GM23338 (cell line): ENCODE data around the gene HEATR1. TPM values are rescaled to one million over a fixed set of nuclear protein-coding genes. Genes with fewer than 3 reads are reported as not detected.
A peak's percentile ranks its signal among the peaks of the same experiment; 100 is the strongest.

ENCODE experiments used
- ATAC-seq: fragments of 200-7000 bp; cut with Tn5 transposase; 3 replicates; pipeline ENCODE4 v1.9.1; 2020
- DNase-seq: peaks from one replicate; pipeline ENCODE4 v3.0.0-alpha.2; 2015; ENCODE audit warnings: low spot score
- H2AFZ ChIP-seq: fragments of 200-600 bp; sonication (generic); 2 replicates; pipeline ENCODE4 v1.8.0; 2016; ENCODE audit warnings: antibody characterized with exemption, mild to moderate bottlenecking, moderate library complexity
- H3F3A ChIP-seq: fragments of 200-600 bp; sonication (generic); replicated peaks from 2 replicates; pipeline ENCODE4 v1.8.0; 2017; ENCODE audit warnings: antibody characterized with exemption, mixed run types, low read depth
- H3K27ac ChIP-seq: fragments of 200-600 bp; sonication (generic); 2 replicates; pipeline ENCODE4 v1.6.1; 2016; ENCODE audit warnings: low read depth
- H3K27me3 ChIP-seq: fragments of 200-600 bp; sonication (generic); 2 replicates; pipeline ENCODE4 v1.8.0; 2016; ENCODE audit warnings: mild to moderate bottlenecking, mixed run types, moderate library complexity; ENCODE audit not compliant: insufficient read depth
- H3K36me3 ChIP-seq: fragments of 200-600 bp; sonication (generic); 2 replicates; pipeline ENCODE4 v1.8.0; 2016; ENCODE audit warnings: mild to moderate bottlenecking; ENCODE audit not compliant: insufficient read depth
- H3K4me1 ChIP-seq: fragments of 200-600 bp; sonication (generic); 2 replicates; pipeline ENCODE4 v1.8.0; 2016; ENCODE audit warnings: mild to moderate bottlenecking, moderate library complexity; ENCODE audit not compliant: insufficient read depth
- H3K4me2 ChIP-seq: fragments of 200-600 bp; sonication (generic); 2 replicates; pipeline ENCODE4 v1.7.1; 2017; ENCODE audit warnings: mixed run types
- H3K4me3 ChIP-seq: fragments of 200-600 bp; sonication (generic); 2 replicates; pipeline ENCODE4 v1.6.1; 2016; ENCODE audit warnings: mixed run types
- H3K79me2 ChIP-seq: fragments of 200-600 bp; sonication (generic); replicated peaks from 2 replicates; pipeline ENCODE4 v1.8.0; 2017; ENCODE audit warnings: mild to moderate bottlenecking; ENCODE audit not compliant: insufficient read depth
- H3K9me2 ChIP-seq: fragments of 200-600 bp; sonication (generic); 2 replicates; pipeline ENCODE4 v1.8.0; 2017; ENCODE audit not compliant: insufficient read depth
- H4K20me1 ChIP-seq: fragments of 200-600 bp; sonication (generic); replicated peaks from 2 replicates; pipeline ENCODE4 v1.8.0; 2017; ENCODE audit warnings: mild to moderate bottlenecking; ENCODE audit not compliant: insufficient read depth
- H3K27ac Mint-ChIP-seq: 2 replicates; pipeline ENCODE4 v1.8.0; 2020; ENCODE audit warnings: inconsistent platforms, mild to moderate bottlenecking, moderate library complexity, mixed read lengths
- H3K27me3 Mint-ChIP-seq: 3 replicates; pipeline ENCODE4 v1.8.0; 2022; ENCODE audit warnings: low read depth, mild to moderate bottlenecking, moderate library complexity, mixed read lengths, inconsistent platforms; ENCODE audit not compliant: insufficient read depth, poor library complexity
- H3K36me3 Mint-ChIP-seq: 3 replicates; pipeline ENCODE4 v1.8.0; 2021; ENCODE audit warnings: low read depth, mild to moderate bottlenecking, inconsistent platforms, moderate library complexity, mixed read lengths
- H3K4me1 Mint-ChIP-seq: 3 replicates; pipeline ENCODE4 v1.8.0; 2020; ENCODE audit warnings: mild to moderate bottlenecking, inconsistent platforms, mixed read lengths
- H3K4me3 Mint-ChIP-seq: 3 replicates; pipeline ENCODE4 v1.8.0; 2021; ENCODE audit warnings: moderate library complexity, mild to moderate bottlenecking, inconsistent platforms, mixed read lengths
- H3K9me3 Mint-ChIP-seq: 3 replicates; pipeline ENCODE4 v1.8.0; 2020; ENCODE audit warnings: moderate library complexity, mild to moderate bottlenecking, inconsistent platforms, mixed read lengths
- CTCF ChIP-seq, 2 experiments: fragments of 200-600 bp in 1 of 2; sonication (generic) in 1 of 2; conservative IDR thresholded peaks; 2 replicates each; pipeline versions ENCODE4 v1.5.1 to v1.6.1; 2016 to 2017; ENCODE audit warnings: antibody characterized with exemption in 2 of 2, low read depth in 2 of 2, mild to moderate bottlenecking in 2 of 2, moderate library complexity in 1 of 2
- EZH2 ChIP-seq: fragments of 200-600 bp; sonication (generic); IDR thresholded peaks from one replicate; pipeline ENCODE4 v1.8.0; 2017; ENCODE audit warnings: antibody characterized with exemption, mild to moderate bottlenecking, low read depth; ENCODE audit not compliant: unreplicated experiment
- NANOG ChIP-seq: IDR thresholded peaks from 2 replicates; pipeline ENCODE4 v1.6.1; 2016; ENCODE audit warnings: antibody characterized with exemption, borderline replicate concordance
- POLR2AphosphoS5 ChIP-seq: IDR thresholded peaks from 2 replicates; pipeline ENCODE4 v1.6.1; 2016; ENCODE audit warnings: antibody characterized with exemption, low read depth
- REST ChIP-seq: IDR thresholded peaks from one replicate; pipeline ENCODE4 v1.6.1; 2018; ENCODE audit warnings: antibody characterized with exemption; ENCODE audit not compliant: unreplicated experiment
- STAT1 ChIP-seq: IDR thresholded peaks from one replicate; pipeline ENCODE4 v1.6.1; 2016; ENCODE audit warnings: antibody characterized with exemption; ENCODE audit not compliant: unreplicated experiment
- ZNF462 ChIP-seq: fragments of 250-450 bp; sonication (Bioruptor Pico); IDR thresholded peaks from 2 replicates; pipeline ENCODE4 v1.5.0; 2020; ENCODE audit warnings: mild to moderate bottlenecking, moderate library complexity
- polyA plus RNA-seq: library from polyadenylated mRNA; unstranded; fragments of >200 nt; fragmentation: Nextera tagmentation; extraction: Ambion mirVana; gene quantifications from 2 replicates; pipeline ENCODE4 v1.2.1, GENCODE V29; 2016
- total RNA-seq: library from RNA; depleted of rRNA; stranded (reverse); fragments of >200 nt; shearing (Covaris generic); gene quantifications from 2 replicates; pipeline ENCODE4 v1.2.3, GENCODE V29; 2014

HEATR1 gene
- total and polyA plus RNA-seq, 2 experiments from 2014 or later = 17.2 to 81.1 TPM

GRCh38 chr1:236642763-236643162, 38.4 kb upstream of the HEATR1 start:
- H3K27me3 Mint-ChIP-seq = peaks cover 4% of the 10 kb centered on the region
- no peak overlapping the region for H3K27ac Mint-ChIP-seq
- no peaks in the 10 kb centered on the region for H3K36me3 Mint-ChIP-seq
- no peaks in the 10 kb centered on the region for H3F3A ChIP-seq
- no peaks in the 10 kb centered on the region for H3K36me3 ChIP-seq
- no peaks in the 10 kb centered on the region for H3K4me1 ChIP-seq
- no peaks in the 10 kb centered on the region for H4K20me1 ChIP-seq
- H3K4me2 ChIP-seq = no peak overlapping the region
- no peaks in the 10 kb centered on the region for H3K4me1 Mint-ChIP-seq
- ATAC-seq (no peak; the same call in 2 of the 3 replicates), DNase-seq (peak; percentile 5)
- H3K9me3 Mint-ChIP-seq = no peaks in the 10 kb centered on the region
- no peak overlapping the region for H3K27ac ChIP-seq
- H2AFZ ChIP-seq = no peak overlapping the region
- no peaks in the 10 kb centered on the region for H3K9me2 ChIP-seq
- H3K27me3 ChIP-seq = no peaks in the 10 kb centered on the region
- TF ChIP-seq CTCF (conservative IDR thresholded peaks at IDR 0.05; ENCODE audit: low read depth in 2 of 2) = peak in 1 of 2 experiments; percentile 17; a peak in 1 of 4 replicates
- no peak for TF ChIP-seq NANOG
- no peak for TF ChIP-seq REST
- H3K4me3 ChIP-seq = no peak overlapping the region
- no peak overlapping the region for H3K4me3 Mint-ChIP-seq
- no peaks in the 10 kb centered on the region for H3K79me2 ChIP-seq

GRCh38 chr1:236639686-236640085, 35.4 kb upstream of the HEATR1 start:
- no peak overlapping the region for H3K4me3 ChIP-seq
- H3K27me3 Mint-ChIP-seq = peaks cover 4% of the 10 kb centered on the region
- ATAC-seq (no peak), DNase-seq (no peak)
- TF ChIP-seq NANOG (no peak), STAT1 (no peak), EZH2 (no peak), CTCF (conservative IDR thresholded peaks at IDR 0.05; ENCODE audit: low read depth in 2 of 2) (no peak), ZNF462 (CRISPR knock-in tag) (no peak), POLR2AphosphoS5 (no peak)
- H3F3A ChIP-seq = no peaks in the 10 kb centered on the region
- no peaks in the 10 kb centered on the region for H3K4me1 ChIP-seq
- H3K4me2 ChIP-seq = no peak overlapping the region
- no peaks in the 10 kb centered on the region for H3K9me3 Mint-ChIP-seq
- H3K27me3 ChIP-seq = no peaks in the 10 kb centered on the region
- H3K4me3 Mint-ChIP-seq = no peak overlapping the region
- H3K4me1 Mint-ChIP-seq = no peaks in the 10 kb centered on the region
- H3K9me2 ChIP-seq = no peaks in the 10 kb centered on the region
- no peaks in the 10 kb centered on the region for H3K36me3 ChIP-seq
- H4K20me1 ChIP-seq = no peaks in the 10 kb centered on the region
- H3K27ac ChIP-seq = no peak overlapping the region
- H2AFZ ChIP-seq = no peak overlapping the region; the same call in 1 of the 2 replicates
- no peaks in the 10 kb centered on the region for H3K79me2 ChIP-seq
- H3K36me3 Mint-ChIP-seq = no peaks in the 10 kb centered on the region
- H3K27ac Mint-ChIP-seq = no peak overlapping the region
